ENCODE measurements around the gene PIGO. TPM values are rescaled to one million over a fixed set of nuclear protein-coding genes. Genes with fewer than 3 reads are reported as not detected.

The PIGO gene
- total and polyA plus RNA-seq, 9 of the 15 experiments (the other 6 are each of a cell fraction or from before 2014, with no cell fraction given): 5.4 to 13.7 (median 9.7) TPM

DNA sequence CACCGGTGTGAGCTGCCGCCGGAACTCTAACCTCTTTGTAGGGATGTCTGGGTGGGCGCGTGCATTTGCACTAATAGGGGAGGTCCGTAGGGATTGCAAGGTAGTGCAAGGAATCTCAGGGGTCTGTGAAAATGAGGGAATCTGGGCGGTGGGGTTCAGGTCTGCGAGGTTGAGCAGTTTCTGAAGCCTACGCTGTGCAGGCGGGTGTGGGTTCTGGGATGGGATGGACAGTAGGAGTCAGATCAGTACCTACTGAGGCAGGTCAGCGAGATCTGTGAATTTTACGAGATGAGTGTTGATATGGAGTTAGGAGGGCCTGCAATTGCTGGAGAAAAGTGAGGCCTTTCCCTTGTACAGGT lies 20.1 kb upstream of the PIGO start:
- intact Hi-C loops (cut with micrococcal nuclease) (loop anchor here (1.0 to 5.0 kb wide), 2 partner anchors 46 to 143 kb away; partner anchors contain the start of gene UNC13B), in situ Hi-C loops (cut with MboI) (loop anchor here (5.0 kb wide), 2 partner anchors 141 to 356 kb away; no protein-coding TSS in a partner anchor)
- 0% methylated on average over 12 of the region's 12 CpGs for WGBS (ENCODE audit: insufficient coverage, low coverage, missing lambda C conversion rate)
- H3K36me3 ChIP-seq (ENCODE audit: control insufficient read depth, insufficient read depth, low read length): no peaks in the 10 kb centered on the region
- H4K20me1 ChIP-seq (replicated peaks; ENCODE audit: control insufficient read depth, insufficient read depth, low read length): peaks cover 4% of the 10 kb centered on the region
- no peaks in the 10 kb centered on the region for H3K9me1 ChIP-seq (ENCODE audit: control insufficient read depth, insufficient read depth, low read length)
- FAIRE-seq: no peak
- peaks cover 23 to 26% of the 10 kb centered on the region in 2 experiments for H3K4me1 ChIP-seq (replicated peaks in 1 of 2; ENCODE audit: control insufficient read depth in 2 of 2, insufficient read depth in 2 of 2, low read length in 2 of 2)
- no TSS peak for BruUV-seq (replicated peaks)
- peak overlapping the region; percentile 99 for H3K4me2 ChIP-seq (ENCODE audit: insufficient read depth, low read length)
- H3K4me3 ChIP-seq: peak overlapping the region; percentile 58
- H3K9me3 ChIP-seq (replicated peaks; ENCODE audit: control insufficient read depth, insufficient read depth, low read depth, low read length): no peaks in the 10 kb centered on the region
- H3K9ac ChIP-seq (ENCODE audit: insufficient read depth in 1 of 2, low read depth in 2 of 2, low read length in 2 of 2): peak overlapping the region; percentile 46 to 79
- POLR2A ChIA-PET: interaction anchor here (0.6 to 1.1 kb wide), 5 partner anchors 10 to 800 kb away, joined by 3 to 7 read pairs (median 3); partner anchors contain the start of gene RUSC2
- no peak for ATAC-seq
- peaks cover 28% of the 10 kb centered on the region for H3K79me2 ChIP-seq (ENCODE audit: control insufficient read depth, insufficient read depth, low read length)
- H2AFZ ChIP-seq (ENCODE audit: low read depth, low read length): peak overlapping the region; percentile 95
- CTCF ChIA-PET (ENCODE audit: low intra/inter-chr PET ratio): interaction anchor here (1.3 to 1.9 kb wide), 3 partner anchors 142 to 437 kb away, joined by 3 to 13 read pairs (median 11); no protein-coding TSS in a partner anchor
- no peak for DNase-seq (ENCODE audit: extremely low read depth in 1 of 4, low spot score in 3 of 4)
- peak overlapping the region; percentile 62; the same call in 2 of the 3 replicates for H3K27ac ChIP-seq (ENCODE audit: extremely low read depth, low read depth, low read length)
- H3K27me3 ChIP-seq (ENCODE audit: control insufficient read depth in 2 of 2, insufficient read depth in 2 of 2, low read length in 2 of 2): no peaks in the 10 kb centered on the region
- TF ChIP-seq, protein P1, sequence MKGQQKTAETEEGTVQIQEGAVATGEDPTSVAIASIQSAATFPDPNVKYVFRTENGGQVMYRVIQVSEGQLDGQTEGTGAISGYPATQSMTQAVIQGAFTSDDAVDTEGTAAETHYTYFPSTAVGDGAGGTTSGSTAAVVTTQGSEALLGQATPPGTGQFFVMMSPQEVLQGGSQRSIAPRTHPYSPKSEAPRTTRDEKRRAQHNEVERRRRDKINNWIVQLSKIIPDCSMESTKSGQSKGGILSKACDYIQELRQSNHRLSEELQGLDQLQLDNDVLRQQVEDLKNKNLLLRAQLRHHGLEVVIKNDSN (CRISPR knock-in tag; IDR thresholded peaks at IDR 0.05): no peak
- TF ChIP-seq CSDE1 (IDR thresholded peaks at IDR 0.05) (no peak), FOXA1 (IDR thresholded peaks at IDR 0.05; ENCODE audit: borderline replicate concordance) (no peak), ZNF79 (CRISPR knock-in tag; IDR thresholded peaks at IDR 0.05; ENCODE audit: low read depth) (no peak), MBD1 (CRISPR knock-in tag; IDR thresholded peaks at IDR 0.05) (no peak), NR2C2 (CRISPR knock-in tag; IDR thresholded peaks at IDR 0.05) (no peak), NR2C2 (tag; IDR thresholded peaks at IDR 0.05) (0 out of 2 replicates have a peak, but pooled peaks have one; percentile 11), RBM22 (IDR thresholded peaks at IDR 0.05; ENCODE audit: low read depth, low read length, poor library complexity, severe bottlenecking) (no peak), SP1 (CRISPR knock-in tag; IDR thresholded peaks at IDR 0.05) (no peak), ATF1 (CRISPR knock-in tag; IDR thresholded peaks at IDR 0.05) (no peak), ATF1 (tag; IDR thresholded peaks at IDR 0.05) (peak; percentile 22; the same call in 1 of the 2 replicates)
- TF ChIP-seq, protein P2, sequence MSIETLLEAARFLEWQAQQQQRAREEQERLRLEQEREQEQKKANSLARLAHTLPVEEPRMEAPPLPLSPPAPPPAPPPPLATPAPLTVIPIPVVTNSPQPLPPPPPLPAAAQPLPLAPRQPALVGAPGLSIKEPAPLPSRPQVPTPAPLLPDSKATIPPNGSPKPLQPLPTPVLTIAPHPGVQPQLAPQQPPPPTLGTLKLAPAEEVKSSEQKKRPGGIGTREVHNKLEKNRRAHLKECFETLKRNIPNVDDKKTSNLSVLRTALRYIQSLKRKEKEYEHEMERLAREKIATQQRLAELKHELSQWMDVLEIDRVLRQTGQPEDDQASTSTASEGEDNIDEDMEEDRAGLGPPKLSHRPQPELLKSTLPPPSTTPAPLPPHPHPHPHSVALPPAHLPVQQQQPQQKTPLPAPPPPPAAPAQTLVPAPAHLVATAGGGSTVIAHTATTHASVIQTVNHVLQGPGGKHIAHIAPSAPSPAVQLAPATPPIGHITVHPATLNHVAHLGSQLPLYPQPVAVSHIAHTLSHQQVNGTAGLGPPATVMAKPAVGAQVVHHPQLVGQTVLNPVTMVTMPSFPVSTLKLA (conservative IDR thresholded peaks at IDR 0.05): peak in 1 of 2 experiments; percentile 37; a peak in 2 of 4 replicates

Data from K562 (cell line).